HCT116 (cell line): ENCODE data around the gene CORO2A. TPM values are rescaled to one million over a fixed set of nuclear protein-coding genes. Genes with fewer than 3 reads are reported as not detected.

Experiments used
- ATAC-seq: fragments of 200-7000 bp; cut with Tn5 transposase; 2 replicates; pipeline ENCODE4 v1.9.1; 2020; ENCODE audit warnings: mild to moderate bottlenecking, moderate library complexity
- BruUV-seq: library from RNA; stranded (reverse); fragments of 400-500 nt; replicated peaks from 2 replicates; lab custom pipeline; 2021; lab: Mats Ljungman, UMichigan
- CTCF ChIA-PET: fragments of 300-600 bp; sonication (Branson Sonifier 250); formaldehyde crosslinking; loops from one replicate; lab custom pipeline; 2021; ENCODE audit warnings: antibody characterized with exemption; lab: Charles Lee
- POLR2A ChIA-PET: fragments of 300-600, 350-600 bp; sonication (Branson Sonifier 250); formaldehyde crosslinking; loops from one replicate; lab custom pipeline; 2021; ENCODE audit warnings: antibody characterized with exemption; lab: Charles Lee
- RAD21 ChIA-PET, 2 experiments: fragments of 300-600 bp; sonication (Branson Sonifier 250); formaldehyde crosslinking; loops; one replicate each; lab custom pipeline; 2023; ENCODE audit warnings: low total read pairs in 2 of 2; ENCODE audit not compliant: uncharacterized antibody in 2 of 2, unreplicated experiment in 2 of 2, low non-redundant PET in 1 of 2; lab: Charles Lee
- DNase-seq: peaks from one replicate; pipeline ENCODE4 v3.0.0-alpha.2; 2010; ENCODE audit warnings: low read depth, low spot score
- H2AFZ ChIP-seq: fragments of 200-600 bp; shearing (Covaris generic), sonication (generic); 2 replicates; pipeline ENCODE4 v1.6.1; 2017; ENCODE audit warnings: low read depth, mixed run types, mixed read lengths, antibody characterized with exemption, low read length; ENCODE audit not compliant: poor library complexity, severe bottlenecking
- H3K27ac ChIP-seq: 2 replicates; pipeline ENCODE4 v1.5.1; 2012; ENCODE audit warnings: low read depth, low read length
- H3K27me3 ChIP-seq: fragments of 200-600 bp; sonication (generic); 2 replicates; pipeline ENCODE4 v1.6.1; 2016; ENCODE audit warnings: mixed run types, low read length, mixed read lengths; ENCODE audit not compliant: insufficient read depth
- H3K36me3 ChIP-seq, 2 experiments: fragments of 200-500 bp in 1 of 2; fragments of 200-600 bp in 1 of 2; sonication (Bioruptor generic) in 1 of 2; sonication (generic) in 1 of 2; 2 replicates each; pipeline versions ENCODE4 v1.5.1 to v1.6.1; 2014 to 2016; ENCODE audit warnings: low read length in 2 of 2, inconsistent platforms in 1 of 2, mixed read lengths in 1 of 2, mixed run types in 1 of 2; ENCODE audit not compliant: insufficient read depth in 2 of 2, control insufficient read depth in 1 of 2
- H3K4me1 ChIP-seq, 2 experiments: fragments of 200-600 bp in 1 of 2; sonication (generic) in 1 of 2; 2 replicates each; pipeline versions ENCODE4 v1.5.1 to v1.6.1; 2012 to 2017; ENCODE audit warnings: low read length in 2 of 2, inconsistent platforms in 1 of 2, mild to moderate bottlenecking in 1 of 2, mixed read lengths in 1 of 2, mixed run types in 1 of 2, moderate library complexity in 1 of 2; ENCODE audit not compliant: insufficient read depth in 2 of 2, control insufficient read depth in 1 of 2
- H3K4me2 ChIP-seq: fragments of 200-600 bp; sonication (generic); 2 replicates; pipeline ENCODE4 v1.6.1; 2017; ENCODE audit warnings: mixed run types, low read length, mixed read lengths
- H3K4me3 ChIP-seq, 2 experiments: fragments of 200-600 bp in 1 of 2; sonication (generic) in 1 of 2; replicated peaks in 1 of 2; 2 replicates each; pipeline ENCODE4 v1.5.1; 2011 to 2016; ENCODE audit warnings: low read length in 2 of 2, control low read depth in 1 of 2, low read depth in 1 of 2, mild to moderate bottlenecking in 1 of 2, mixed read lengths in 1 of 2, mixed run types in 1 of 2
- H3K79me2 ChIP-seq: fragments of 200-600 bp; sonication (generic); 2 replicates; pipeline ENCODE4 v1.6.1; 2017; ENCODE audit warnings: mild to moderate bottlenecking, mixed run types, low read length, moderate library complexity, mixed read lengths; ENCODE audit not compliant: insufficient read depth
- H3K9ac ChIP-seq: fragments of 200-600 bp; sonication (generic); 2 replicates; pipeline ENCODE4 v1.6.1; 2016; ENCODE audit warnings: low read length, mixed read lengths
- H3K9me2 ChIP-seq: fragments of 200-600 bp; sonication (generic), shearing (Covaris generic); 2 replicates; pipeline ENCODE4 v1.6.1; 2017; ENCODE audit warnings: mixed run types, mild to moderate bottlenecking, moderate library complexity; ENCODE audit not compliant: insufficient read depth
- H3K9me3 ChIP-seq, 2 experiments: fragments of 200-500 bp in 1 of 2; fragments of 200-600 bp in 1 of 2; sonication (Bioruptor generic) in 1 of 2; sonication (generic) in 1 of 2; 2 replicates each; pipeline ENCODE4 v1.6.1; 2014 to 2017; ENCODE audit warnings: low read length in 2 of 2, mixed read lengths in 2 of 2, inconsistent platforms in 1 of 2, low read depth in 1 of 2, mild to moderate bottlenecking in 1 of 2, mixed run types in 1 of 2, moderate library complexity in 1 of 2; ENCODE audit not compliant: control insufficient read depth in 1 of 2, insufficient read depth in 1 of 2
- H4K20me1 ChIP-seq: fragments of 200-600 bp; sonication (generic), shearing (Covaris generic); 2 replicates; pipeline ENCODE4 v1.6.1; 2017; ENCODE audit warnings: mixed run types, mild to moderate bottlenecking, moderate library complexity; ENCODE audit not compliant: insufficient read depth
- CBX3 ChIP-seq: IDR thresholded peaks from 2 replicates; pipeline ENCODE4 v1.6.1; 2012; ENCODE audit warnings: low read depth
- CEBPB ChIP-seq: IDR thresholded peaks from 2 replicates; pipeline ENCODE4 v1.6.1; 2012; ENCODE audit warnings: low read depth
- CTCF ChIP-seq, 3 experiments: fragments of 200-600 bp in 1 of 3; sonication (generic) in 1 of 3; IDR thresholded peaks in 2 of 3; conservative IDR thresholded peaks in 1 of 3; 2 replicates each; pipeline ENCODE4 v1.5.1; 2012 to 2017; ENCODE audit warnings: low read depth in 2 of 3, low read length in 2 of 3, antibody characterized with exemption in 1 of 3, borderline replicate concordance in 1 of 3, control low read depth in 1 of 3, mild to moderate bottlenecking in 1 of 3, mixed read lengths in 1 of 3, mixed run types in 1 of 3, moderate library complexity in 1 of 3; ENCODE audit not compliant: insufficient read depth in 1 of 3
- EGR1 ChIP-seq: IDR thresholded peaks from 2 replicates; pipeline ENCODE4 v1.6.1; 2012; ENCODE audit warnings: low read depth
- ELF1 ChIP-seq: IDR thresholded peaks from 2 replicates; pipeline ENCODE4 v1.6.1; 2012; ENCODE audit warnings: low read depth, borderline replicate concordance
- EZH2phosphoT487 ChIP-seq: fragments of 200-600 bp; IDR thresholded peaks from 2 replicates; pipeline ENCODE4 v1.6.1; 2018; ENCODE audit warnings: antibody characterized with exemption, borderline replicate concordance
- FOSL1 ChIP-seq: IDR thresholded peaks from 2 replicates; pipeline ENCODE4 v1.6.1; 2012; ENCODE audit warnings: low read depth
- JUND ChIP-seq: IDR thresholded peaks from 2 replicates; pipeline ENCODE4 v1.6.1; 2012
- POLR2A ChIP-seq: IDR thresholded peaks from 2 replicates; pipeline ENCODE4 v1.7.0; 2011; ENCODE audit warnings: borderline replicate concordance; ENCODE audit not compliant: insufficient read depth, insufficient read length; ENCODE audit errors: extremely low read depth
- POLR2AphosphoS5 ChIP-seq: IDR thresholded peaks from 2 replicates; pipeline ENCODE4 v1.6.1; 2011; ENCODE audit warnings: mild to moderate bottlenecking, low read depth, low read length, moderate library complexity
- RAD21 ChIP-seq: IDR thresholded peaks from 2 replicates; pipeline ENCODE4 v1.6.1; 2012; ENCODE audit warnings: low read depth, mild to moderate bottlenecking
- SIN3A ChIP-seq: IDR thresholded peaks from 2 replicates; pipeline ENCODE4 v1.6.1; 2012; ENCODE audit warnings: low read depth
- SP1 ChIP-seq: IDR thresholded peaks from 2 replicates; pipeline ENCODE4 v1.6.1; 2012; ENCODE audit warnings: low read depth
- SRF ChIP-seq: IDR thresholded peaks from 2 replicates; pipeline ENCODE4 v1.6.1; 2012; ENCODE audit warnings: low read depth
- TCF7L2 ChIP-seq: IDR thresholded peaks from 2 replicates; pipeline ENCODE4 v1.7.0; 2011; ENCODE audit warnings: borderline replicate concordance, inconsistent platforms; ENCODE audit not compliant: insufficient read depth, insufficient read length; ENCODE audit errors: extremely low read depth
- YY1 ChIP-seq: IDR thresholded peaks from 2 replicates; pipeline ENCODE4 v1.6.1; 2011; ENCODE audit warnings: low read length, low read depth, moderate library complexity, mild to moderate bottlenecking; ENCODE audit not compliant: insufficient replicate concordance; ENCODE audit errors: extremely low read depth
- ZFX ChIP-seq: fragments of 450-650 bp; IDR thresholded peaks from 2 replicates; pipeline ENCODE4 v1.6.1; 2017
- ZNF274 ChIP-seq: fragments of 200-500 bp; sonication (Bioruptor generic); IDR thresholded peaks from 2 replicates; pipeline ENCODE4 v1.6.1; 2014; ENCODE audit warnings: mild to moderate bottlenecking, low read depth, low read length, inconsistent platforms
- intact Hi-C: fragments of 100-400 bp; cut with micrococcal nuclease; formaldehyde crosslinking; loops from 2 replicates; pipeline ENCODE4 v1.10.0; 2022
- total RNA-seq: library from RNA; stranded (reverse); gene quantifications from one replicate; pipeline ENCODE4 v1.2.1, GENCODE V29; 2021; ENCODE audit not compliant: unreplicated experiment
- TF ChIP-seq, protein P1 (sequence below): IDR thresholded peaks from 2 replicates; pipeline ENCODE4 v1.6.1; 2012; ENCODE audit warnings: low read depth
- TF ChIP-seq, protein P2 (sequence below): IDR thresholded peaks from 2 replicates; pipeline ENCODE4 v1.6.1; 2012

Gene CORO2A
- total RNA-seq, 1 experiment from 2014 or later: 5.7 TPM

DNA sequence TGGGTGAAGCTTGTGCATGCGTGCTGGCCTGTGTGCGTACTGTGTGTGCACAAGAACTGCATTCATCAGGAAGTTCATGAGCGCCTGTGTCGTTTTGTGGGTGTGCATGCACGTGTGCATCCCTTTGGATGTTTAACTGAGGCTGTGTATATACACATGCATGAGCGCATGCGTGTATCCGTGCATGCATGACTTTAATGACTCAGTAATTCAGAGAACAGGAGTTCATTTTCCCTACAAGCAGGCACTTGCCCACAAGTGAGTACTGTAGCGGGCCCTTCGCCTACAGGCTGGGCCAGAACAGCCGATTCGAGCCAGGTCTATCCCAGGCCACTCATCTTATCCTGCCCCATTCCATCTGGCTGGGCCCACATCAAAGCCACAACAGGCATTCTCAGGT lies 29.8 kb downstream of the CORO2A start:
- ATAC-seq (no peak), DNase-seq (no peak)
- ChIA-PET RAD21 (no interaction called here), POLR2A (no interaction called here), CTCF (no interaction called here)
- Histone ChIP-seq H3K4me1 (no peaks in the 10 kb centered on the region; a peak in 1 of 4 replicates), H4K20me1 (no peaks in the 10 kb centered on the region), H3K36me3 (no peaks in the 10 kb centered on the region), H3K4me3 (no peak overlapping the region), H3K27me3 (no peaks in the 10 kb centered on the region), H3K9me3 (no peaks in the 10 kb centered on the region), H3K27ac (no peak overlapping the region), H3K4me2 (no peak overlapping the region), H2AFZ (no peak overlapping the region), H3K79me2 (no peaks in the 10 kb centered on the region), H3K9ac (no peak overlapping the region), H3K9me2 (no peaks in the 10 kb centered on the region)
- TF ChIP-seq SRF (no peak), TCF7L2 (no peak), CEBPB (no peak), FOSL1 (no peak), SP1 (no peak), ZFX (no peak), ELF1 (no peak), CTCF (IDR thresholded peaks at IDR 0.05 in 2 of 3, conservative IDR thresholded peaks at IDR 0.05 in 1 of 3; ENCODE audit: borderline replicate concordance in 1 of 3, insufficient read depth in 1 of 3, low read depth in 2 of 3, low read length in 2 of 3) (no peak), CBX3 (no peak), ZNF274 (no peak), EZH2phosphoT487 (no peak), POLR2AphosphoS5 (no peak), SIN3A (no peak), YY1 (no peak), RAD21 (no peak), POLR2A (no peak), JUND (no peak), EGR1 (no peak)
- TF ChIP-seq, protein P1, sequence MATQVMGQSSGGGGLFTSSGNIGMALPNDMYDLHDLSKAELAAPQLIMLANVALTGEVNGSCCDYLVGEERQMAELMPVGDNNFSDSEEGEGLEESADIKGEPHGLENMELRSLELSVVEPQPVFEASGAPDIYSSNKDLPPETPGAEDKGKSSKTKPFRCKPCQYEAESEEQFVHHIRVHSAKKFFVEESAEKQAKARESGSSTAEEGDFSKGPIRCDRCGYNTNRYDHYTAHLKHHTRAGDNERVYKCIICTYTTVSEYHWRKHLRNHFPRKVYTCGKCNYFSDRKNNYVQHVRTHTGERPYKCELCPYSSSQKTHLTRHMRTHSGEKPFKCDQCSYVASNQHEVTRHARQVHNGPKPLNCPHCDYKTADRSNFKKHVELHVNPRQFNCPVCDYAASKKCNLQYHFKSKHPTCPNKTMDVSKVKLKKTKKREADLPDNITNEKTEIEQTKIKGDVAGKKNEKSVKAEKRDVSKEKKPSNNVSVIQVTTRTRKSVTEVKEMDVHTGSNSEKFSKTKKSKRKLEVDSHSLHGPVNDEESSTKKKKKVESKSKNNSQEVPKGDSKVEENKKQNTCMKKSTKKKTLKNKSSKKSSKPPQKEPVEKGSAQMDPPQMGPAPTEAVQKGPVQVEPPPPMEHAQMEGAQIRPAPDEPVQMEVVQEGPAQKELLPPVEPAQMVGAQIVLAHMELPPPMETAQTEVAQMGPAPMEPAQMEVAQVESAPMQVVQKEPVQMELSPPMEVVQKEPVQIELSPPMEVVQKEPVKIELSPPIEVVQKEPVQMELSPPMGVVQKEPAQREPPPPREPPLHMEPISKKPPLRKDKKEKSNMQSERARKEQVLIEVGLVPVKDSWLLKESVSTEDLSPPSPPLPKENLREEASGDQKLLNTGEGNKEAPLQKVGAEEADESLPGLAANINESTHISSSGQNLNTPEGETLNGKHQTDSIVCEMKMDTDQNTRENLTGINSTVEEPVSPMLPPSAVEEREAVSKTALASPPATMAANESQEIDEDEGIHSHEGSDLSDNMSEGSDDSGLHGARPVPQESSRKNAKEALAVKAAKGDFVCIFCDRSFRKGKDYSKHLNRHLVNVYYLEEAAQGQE: no peak
- TF ChIP-seq, protein P2, sequence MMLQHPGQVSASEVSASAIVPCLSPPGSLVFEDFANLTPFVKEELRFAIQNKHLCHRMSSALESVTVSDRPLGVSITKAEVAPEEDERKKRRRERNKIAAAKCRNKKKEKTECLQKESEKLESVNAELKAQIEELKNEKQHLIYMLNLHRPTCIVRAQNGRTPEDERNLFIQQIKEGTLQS: no peak
- intact Hi-C loops: no loop called here
- BruUV-seq: no TSS peak
